C1 segment of cervical spinal cord (tissue), 14 donors: Measurements from ENCODE around the gene CYP2W1.
"Not testable (repeated sequence)": the region's sequence is repeated elsewhere in the genome, so short reads cannot be mapped to it uniquely, and the experiment has no call there.

ENCODE experiments used
- DNase-seq, 14 donors: peaks; one replicate each; lab custom pipeline; 2025; lab: John Stamatoyannopoulos, UW

CYP2W1 gene

DNA sequence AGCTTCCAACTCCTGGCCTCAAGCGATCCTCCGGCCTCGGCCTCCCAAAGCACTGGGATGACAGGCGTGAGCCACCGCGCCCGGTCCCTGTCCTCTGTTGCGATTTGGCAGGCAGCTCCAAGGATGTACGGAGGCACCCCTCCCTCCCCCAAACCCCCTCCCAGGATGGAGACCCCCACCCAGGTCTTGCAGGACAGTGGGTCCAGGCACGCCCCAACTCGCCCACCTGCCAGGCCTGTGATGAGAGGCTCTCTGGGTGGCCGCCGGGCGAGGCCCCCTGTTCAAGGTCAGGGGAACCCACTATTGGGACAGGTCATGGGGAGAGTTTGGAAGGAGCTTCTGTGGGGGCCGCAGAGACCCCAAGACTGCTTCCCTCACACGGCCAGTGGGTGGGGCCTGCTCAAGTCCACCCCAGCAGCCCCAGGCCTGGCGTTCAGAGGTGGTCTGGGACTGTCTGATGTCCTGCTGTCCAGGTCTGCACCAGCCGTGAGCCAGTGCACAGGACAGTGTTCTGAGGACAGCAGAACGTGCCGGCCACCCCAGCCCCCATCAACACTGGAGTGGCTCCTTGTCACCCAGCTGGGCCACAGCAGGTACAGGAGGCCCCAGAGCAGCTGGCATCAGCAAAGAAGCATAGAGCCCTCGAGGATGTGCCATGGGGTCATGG lies 31.0 kb upstream of the CYP2W1 start:
- no peak for DNase-seq

GRCh38 chr7:952548-953441 lies 30.2 kb upstream of the CYP2W1 start:
- DNase-seq = peak in 2 of 14 donors; percentile 56 to 60

DNA sequence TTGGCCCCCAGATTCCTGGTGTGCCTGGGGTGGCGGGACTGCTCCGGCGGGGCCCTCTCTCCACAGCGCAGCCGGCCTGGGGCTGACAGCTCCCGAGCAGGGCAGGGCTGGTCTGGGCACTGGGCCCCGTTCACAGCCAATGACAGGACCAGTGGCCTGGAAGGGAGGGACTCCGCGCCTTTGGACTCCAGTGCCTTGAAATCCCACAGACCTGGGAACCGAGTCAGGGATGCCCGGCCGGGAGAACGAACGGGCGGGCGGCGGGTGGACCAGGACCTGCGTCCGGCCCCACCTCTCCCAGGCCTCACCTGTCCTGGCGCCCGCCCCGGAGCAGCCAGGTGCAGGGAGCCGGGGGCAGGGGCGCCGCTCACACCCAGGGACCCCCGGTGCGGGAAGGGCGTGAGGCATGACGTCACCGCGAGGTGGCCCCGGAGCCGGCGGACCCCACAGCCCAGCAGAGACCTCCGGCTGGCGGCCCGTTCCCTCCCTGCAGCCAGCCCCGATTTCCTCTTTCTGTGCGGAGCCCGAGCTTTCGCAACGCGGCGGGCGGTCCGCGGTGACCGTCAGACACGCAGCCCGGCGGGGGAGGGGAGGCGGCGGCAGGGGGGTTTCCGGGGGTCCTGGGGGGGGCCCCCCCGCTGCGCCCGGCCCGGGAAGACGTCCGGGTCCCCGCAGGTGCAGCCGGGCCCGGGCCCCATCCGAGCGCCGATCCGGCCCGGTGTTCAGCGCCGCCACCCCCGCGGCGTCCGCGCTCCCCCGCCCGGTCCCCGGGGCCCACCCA lies 29.2 kb upstream of the CYP2W1 start:
- peak in 12 of 14 donors; percentile 17 to 85 (median 66) for DNase-seq

DNA sequence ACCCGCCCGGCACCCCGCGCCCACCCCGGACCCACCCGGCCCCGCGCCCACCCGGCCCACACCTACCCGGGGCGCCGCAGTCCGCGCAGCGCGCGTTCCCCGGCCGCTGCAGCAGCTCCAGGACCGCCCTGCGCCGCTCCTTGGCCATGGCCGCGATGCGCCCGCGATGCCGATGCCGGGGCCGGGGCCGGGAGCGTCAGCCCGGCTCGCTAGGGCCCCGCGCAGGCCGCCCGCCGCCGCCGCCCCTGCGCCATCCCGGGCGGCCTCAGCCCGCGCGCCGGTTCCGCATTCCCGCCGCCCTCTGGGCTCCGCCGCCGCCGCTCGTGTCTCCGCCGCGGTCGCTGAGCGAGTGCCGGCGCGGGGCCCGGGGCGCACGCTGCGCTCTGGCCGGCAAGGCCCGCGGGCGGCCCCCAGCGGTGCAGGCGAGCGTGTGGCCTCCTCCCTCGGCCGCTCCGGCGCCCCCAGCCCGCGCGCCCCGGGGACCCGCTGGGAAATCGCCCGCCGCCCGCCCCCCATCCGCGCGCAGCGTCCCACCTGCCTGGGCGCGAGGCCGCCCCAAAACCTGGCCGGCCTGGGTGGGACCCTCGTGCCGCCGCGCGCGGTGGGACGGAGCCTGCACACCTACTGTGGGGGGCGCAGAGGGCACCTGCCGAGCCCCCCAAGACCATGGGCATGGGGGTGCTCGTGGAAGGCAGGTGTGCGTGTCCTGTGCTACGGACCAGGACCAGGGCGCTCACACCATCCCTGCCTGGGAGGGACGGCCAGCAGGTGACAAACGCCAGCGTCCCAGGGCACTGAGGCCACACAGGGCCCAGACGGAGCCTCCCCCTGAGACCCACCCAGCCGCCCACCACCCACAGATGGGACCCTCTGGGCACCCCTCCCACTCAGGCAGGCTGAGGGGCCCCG lies 28.4 kb upstream of the CYP2W1 start, which contains the start of gene ADAP1:
Gene ADAP1, minus strand, starts transcription at position 351 of the 909 bp plus-strand sequence. Its CDS starts 203 bp downstream, at position 148.
- peak in 3 of 14 donors; percentile 12 to 66 (median 39) for DNase-seq

DNA sequence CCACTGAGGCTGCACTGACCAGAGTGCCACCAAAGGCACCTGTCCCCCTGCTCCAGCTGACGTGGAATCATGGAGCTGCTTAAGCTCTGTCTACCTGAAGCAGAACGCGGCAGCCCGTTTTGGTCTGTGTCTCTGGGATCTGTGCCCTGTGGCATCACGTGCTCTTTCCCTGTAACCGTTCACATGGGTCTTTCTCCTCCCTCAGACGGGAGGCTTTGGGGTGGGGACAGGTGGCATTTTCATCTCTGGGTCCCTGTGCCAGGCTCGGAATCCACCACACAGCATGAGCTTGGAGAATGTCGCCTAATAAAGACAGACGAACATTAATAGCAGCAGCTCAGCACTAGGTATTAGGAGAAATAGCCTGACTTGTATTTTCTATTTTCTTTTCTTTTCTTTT lies 26.9 kb upstream of the CYP2W1 start:
- peak in 3 of 14 donors; percentile 18 to 96 (median 29) for DNase-seq

- DNase-seq = peak in 3 of 14 donors; percentile 23 to 35 (median 26)
Observed at GRCh38 chr7:957418-958220, 25.4 kb upstream of the CYP2W1 start.

- no peak for DNase-seq
Observed at GRCh38 chr7:958221-959200, 24.5 kb upstream of the CYP2W1 start.

GRCh38 chr7:959271-959670 lies 23.7 kb upstream of the CYP2W1 start:
- no peak for DNase-seq

GRCh38 chr7:959740-960139 lies 23.2 kb upstream of the CYP2W1 start:
- DNase-seq = not testable (repeated sequence)

DNA sequence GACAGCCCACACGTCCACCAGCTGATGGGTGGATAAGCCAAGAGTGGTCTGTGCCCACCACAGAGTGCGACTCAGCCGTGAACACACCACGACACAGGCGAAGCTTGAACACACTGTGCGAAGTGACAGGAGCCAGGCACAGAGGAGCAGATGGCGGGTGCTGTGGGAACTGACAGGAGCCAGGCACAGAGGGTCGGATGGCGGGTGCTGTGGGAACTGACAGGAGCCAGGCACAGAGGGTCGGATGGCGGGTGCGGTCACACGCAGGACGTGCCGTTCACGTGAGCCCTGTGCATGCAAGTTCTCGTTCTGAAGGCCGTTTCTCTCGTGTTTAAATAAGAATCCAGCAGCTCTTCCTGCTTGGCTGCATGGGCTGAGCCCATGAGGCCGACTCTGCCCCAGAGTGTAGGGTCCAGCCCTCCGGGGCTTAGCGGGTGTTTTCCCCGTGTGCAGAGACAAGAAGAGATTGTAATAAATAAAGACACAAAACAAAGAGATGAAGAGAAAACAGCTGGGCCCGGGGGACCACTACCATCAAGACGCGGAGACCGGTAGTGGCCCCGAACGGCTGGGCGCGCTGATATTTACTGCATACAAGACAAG lies 22.6 kb upstream of the CYP2W1 start:
- peak in 1 of 14 donors; percentile 29 for DNase-seq

DNA sequence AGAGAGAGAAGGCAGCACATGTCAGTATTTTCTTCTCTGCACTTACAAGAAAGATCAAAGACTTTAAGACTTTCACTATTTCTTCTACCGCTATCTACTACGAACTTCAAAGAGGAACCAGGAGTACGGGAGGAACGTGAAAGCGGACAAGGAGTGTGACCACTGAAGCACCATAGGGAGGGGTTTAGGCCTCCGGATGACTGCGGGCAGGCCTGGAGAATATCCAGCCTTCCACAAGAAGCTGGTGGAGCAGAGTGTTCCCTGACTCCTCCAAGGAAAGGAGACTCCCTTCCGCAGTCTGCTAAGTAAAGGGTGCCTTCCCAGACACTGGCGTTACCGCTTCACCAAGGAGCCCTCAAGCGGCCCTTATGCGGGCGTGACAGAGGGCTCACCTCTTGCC lies 22.0 kb upstream of the CYP2W1 start:
- DNase-seq = not testable (repeated sequence)

DNA sequence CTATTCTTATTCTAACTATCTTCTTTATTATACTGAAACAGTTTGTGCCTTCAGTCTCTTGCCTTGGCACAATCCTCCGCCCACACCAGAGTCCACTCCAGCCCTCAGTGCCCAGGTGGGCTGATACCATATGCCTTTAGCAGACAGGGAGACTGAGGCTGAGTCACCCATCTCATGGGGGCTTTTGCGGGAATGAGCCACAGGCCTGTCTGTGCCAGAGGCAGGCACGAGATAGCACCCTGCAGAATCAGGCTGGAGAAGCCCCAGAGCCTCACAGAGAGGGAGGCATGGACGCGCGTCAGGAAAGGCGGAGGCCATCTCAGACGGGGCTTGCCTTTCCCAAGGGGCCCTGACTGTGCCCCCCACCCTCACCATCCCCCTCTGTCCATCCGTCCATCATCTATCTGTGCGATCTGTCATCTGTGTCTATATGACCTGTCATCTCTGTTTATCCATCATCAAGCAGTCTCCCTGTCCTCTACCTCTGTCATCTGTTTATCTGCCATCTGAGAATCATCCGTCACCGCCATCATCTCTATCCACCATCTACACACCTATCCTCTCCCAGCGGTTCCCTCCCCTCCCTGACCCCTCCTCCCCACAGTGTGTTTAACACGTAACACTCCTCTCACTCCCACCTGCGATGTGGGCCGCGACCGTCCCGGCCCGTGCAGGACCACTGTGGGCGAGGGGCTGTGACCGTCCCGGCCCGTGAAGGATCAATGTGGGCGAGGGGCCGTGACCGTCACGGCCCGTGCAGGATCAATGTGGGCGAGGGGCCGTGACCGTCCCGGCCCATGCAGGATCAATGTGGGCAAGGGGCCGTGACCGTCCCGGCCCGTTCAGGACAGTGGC lies 21.2 kb upstream of the CYP2W1 start:
- DNase-seq = no peak

DNA sequence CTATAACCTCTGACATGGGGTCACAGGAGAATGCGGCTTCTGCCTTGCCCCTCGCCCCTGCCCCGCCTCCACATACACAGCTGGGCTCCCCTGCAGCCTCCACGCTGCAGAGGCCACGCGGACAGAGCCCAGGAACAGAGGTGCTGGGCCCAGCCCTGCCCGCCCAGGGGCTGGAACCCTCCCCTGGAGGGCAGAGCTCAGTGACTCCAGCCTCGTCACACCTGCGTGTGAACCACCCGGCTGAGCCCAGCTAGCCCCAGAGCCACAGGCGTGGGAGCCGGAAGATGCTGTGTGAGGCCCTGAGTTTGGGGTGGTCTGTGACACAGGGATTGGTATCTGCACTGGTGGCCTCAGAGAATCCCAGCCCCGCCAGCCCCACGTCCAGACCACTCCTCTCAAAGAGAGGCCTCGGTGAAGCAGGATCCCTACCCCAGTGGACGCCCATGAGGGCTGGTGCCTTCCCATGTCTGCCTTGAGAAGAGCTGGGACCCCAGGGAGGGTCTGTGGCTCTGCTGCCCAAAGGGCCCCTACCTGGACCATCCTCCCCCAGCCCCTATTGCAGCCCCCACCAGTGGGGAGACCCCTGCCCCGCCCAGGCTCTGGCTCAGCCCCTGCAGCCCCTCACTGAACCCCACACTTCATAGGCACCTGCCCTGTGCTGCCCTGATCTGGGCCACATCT lies 20.4 kb upstream of the CYP2W1 start:
- no peak for DNase-seq

GRCh38 chr7:963236-964078 lies 19.5 kb upstream of the CYP2W1 start:
- DNase-seq = no peak

DNA sequence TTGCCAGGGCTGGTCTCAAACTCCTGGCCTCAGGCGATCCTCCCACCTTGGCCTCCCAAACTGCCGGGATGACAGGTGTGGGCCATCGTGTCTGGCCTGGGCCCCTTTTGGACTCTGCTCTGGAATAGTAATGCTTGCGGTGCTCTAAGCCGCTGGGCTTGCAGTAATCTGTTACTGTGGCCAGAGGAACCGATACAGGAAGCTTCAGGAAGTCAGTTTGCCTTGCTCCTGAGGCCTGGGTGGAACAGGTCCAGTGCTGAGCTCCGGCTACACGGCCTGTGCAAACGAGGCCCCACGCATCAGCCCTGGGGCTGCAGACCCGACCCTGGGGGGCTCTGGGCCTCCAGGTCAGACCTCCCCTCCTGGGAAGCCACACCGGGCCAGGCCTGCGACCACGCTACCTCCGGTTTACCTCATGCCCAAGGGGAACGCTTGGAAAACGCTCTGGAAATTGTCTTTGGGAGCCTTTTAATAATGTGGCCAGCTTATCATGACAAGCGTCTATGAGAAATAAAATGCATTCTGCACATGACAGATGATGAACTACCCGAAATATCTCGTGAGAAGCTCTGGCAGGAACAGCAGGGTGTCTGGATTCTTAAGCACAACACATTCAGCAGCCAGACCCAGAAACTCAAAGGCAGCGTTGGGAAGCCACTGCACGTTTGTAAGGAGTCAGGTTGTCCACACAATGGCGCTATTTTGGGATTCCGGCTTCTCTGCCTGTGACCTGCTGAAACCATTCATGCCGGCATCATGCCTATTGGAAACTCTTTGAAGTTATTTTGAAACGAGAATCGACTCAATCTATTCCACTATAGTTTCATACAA lies 18.4 kb upstream of the CYP2W1 start:
- DNase-seq = peak in 3 of 14 donors; percentile 27 to 91 (median 28)
